GM13977 (cell line): ENCODE data around the gene IL1B.

Experiments
- DNase-seq: peaks from one replicate; pipeline ENCODE4 v3.0.0; 2012; ENCODE audit warnings: low spot score
- CTCF ChIP-seq: IDR thresholded peaks from 2 replicates; pipeline ENCODE4 v1.5.1; 2012; ENCODE audit warnings: mild to moderate bottlenecking, control low read depth; ENCODE audit not compliant: insufficient read depth; ENCODE audit errors: extremely low read depth, missing control alignments
- in situ Hi-C: fragments of 300-500 bp; cut with MboI; formaldehyde crosslinking; loops from one replicate; pipeline ENCODE4 v1.12.0; 2022; ENCODE audit warnings: low sequenced_read_pairs, low pct_unique_long_range_greater_than_20kb, mixed read lengths, inconsistent platforms; ENCODE audit not compliant: unreplicated experiment

The IL1B gene

GRCh38 chr2:112787729-112788393 is 48.7 kb downstream of the IL1B start:
- in situ Hi-C loops, result no loop called here
- DNase-seq, result no peak
- TF ChIP-seq CTCF, result no peak

GRCh38 chr2:112787294-112787693 is 49.3 kb downstream of the IL1B start:
- no peak for TF ChIP-seq CTCF
- no peak for DNase-seq
- in situ Hi-C loops, result no loop called here

GRCh38 chr2:112784199-112785189 is 52.1 kb downstream of the IL1B start, which contains the start of gene IL1A:
IL1A (minus strand) TSS chr2:112784493; CDS start chr2:112783770, 723 bp downstream.
- in situ Hi-C loops, result no loop called here
- DNase-seq, result peak; percentile 25
- TF ChIP-seq CTCF, result no peak

GRCh38 chr2:112783187-112783714 is 53.3 kb downstream of the IL1B start:
- no peak for DNase-seq
- in situ Hi-C loops, result no loop called here
- no peak for TF ChIP-seq CTCF

GRCh38 chr2:112782234-112782799 is 54.3 kb downstream of the IL1B start:
- in situ Hi-C loops, result no loop called here
- TF ChIP-seq CTCF, result no peak
- DNase-seq, result peak; percentile 24
